NCI-H1436 (cell line): ENCODE results near the gene KREMEN1.
A peak's percentile ranks its signal among the peaks of the same experiment; 100 is the strongest.

ENCODE experiments used
- DNase-seq: peaks from one replicate; lab custom pipeline; 2025; lab: John Stamatoyannopoulos, UW

Gene KREMEN1

GRCh38 chr22:29128891-29129807 is 56.3 kb downstream of the KREMEN1 start:
- peak; percentile 7 for DNase-seq

GRCh38 chr22:29129808-29130140 is 56.9 kb downstream of the KREMEN1 start:
- DNase-seq, result no peak

- DNase-seq, result no peak
These were observed 57.6 kb downstream of the KREMEN1 start for GRCh38 chr22:29130476-29130875.

GRCh38 chr22:29133603-29134133 is 60.8 kb downstream of the KREMEN1 start:
- DNase-seq, result no peak

GRCh38 chr22:29134448-29134847 is 61.6 kb downstream of the KREMEN1 start:
- DNase-seq, result no peak

GRCh38 chr22:29136782-29137700 is 64.2 kb downstream of the KREMEN1 start:
- DNase-seq, result no peak

- DNase-seq, result no peak
These were observed 65.9 kb downstream of the KREMEN1 start for GRCh38 chr22:29138556-29139305.

- no peak for DNase-seq
These were observed 67.3 kb downstream of the KREMEN1 start for GRCh38 chr22:29139965-29140782.

- DNase-seq, result no peak
These were observed 68.3 kb downstream of the KREMEN1 start for GRCh38 chr22:29141078-29141688.

- DNase-seq, result no peak
These were observed 69.3 kb downstream of the KREMEN1 start for GRCh38 chr22:29142116-29142515.

- peak; percentile 17 for DNase-seq
These were observed 71.3 kb downstream of the KREMEN1 start for GRCh38 chr22:29143941-29144785.

- DNase-seq, result no peak
These were observed 71.9 kb downstream of the KREMEN1 start for GRCh38 chr22:29144786-29145160.

GRCh38 chr22:29145321-29146072 is 72.7 kb downstream of the KREMEN1 start:
- no peak for DNase-seq

- DNase-seq, result no peak
These were observed 73.3 kb downstream of the KREMEN1 start for GRCh38 chr22:29146091-29146560.

GRCh38 chr22:29146771-29147170 is 73.9 kb downstream of the KREMEN1 start:
- no peak for DNase-seq

- DNase-seq, result no peak
These were observed 74.6 kb downstream of the KREMEN1 start for GRCh38 chr22:29147331-29147899.

GRCh38 chr22:29148036-29148435 is 75.2 kb downstream of the KREMEN1 start:
- no peak for DNase-seq

GRCh38 chr22:29148826-29149225 is 76.0 kb downstream of the KREMEN1 start:
- no peak for DNase-seq
